Measurements from ENCODE around the gene PDXK.
A peak's percentile ranks its signal among the peaks of the same experiment; 100 is the strongest.

Gene PDXK

GRCh38 chr21:43785134-43785533 lies 66.2 kb downstream of the PDXK start:
- no peak for DNase-seq

- no peak for DNase-seq
These were observed 67.4 kb downstream of the PDXK start for GRCh38 chr21:43786300-43786806.

DNA sequence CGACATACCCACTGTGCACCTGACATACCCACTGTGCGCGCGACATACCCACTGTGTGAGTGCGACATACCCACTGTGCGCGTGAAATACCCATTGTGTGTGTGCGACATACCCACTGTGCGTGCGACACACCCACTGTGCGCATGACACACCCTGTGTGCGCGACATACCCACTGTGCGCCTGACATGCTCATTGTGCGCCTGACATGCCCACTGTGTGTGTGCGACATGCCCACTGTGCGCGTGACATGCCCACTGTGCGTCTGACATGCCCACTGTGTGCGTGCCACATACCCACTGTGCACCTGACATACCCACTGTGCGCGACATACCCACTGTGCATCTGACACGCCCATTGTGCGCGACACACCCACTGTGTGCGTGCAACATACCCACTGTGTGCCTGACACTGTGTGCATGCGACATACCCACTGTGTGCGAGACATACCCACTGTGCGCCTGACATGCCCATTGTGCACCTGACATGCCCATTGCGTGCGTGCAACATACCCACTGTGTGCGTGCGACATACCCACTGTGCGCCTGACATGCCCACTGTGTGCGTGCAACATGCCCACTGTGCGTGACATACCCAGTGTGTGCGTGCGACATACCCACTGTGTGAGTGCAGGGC lies 68.0 kb downstream of the PDXK start:
- DNase-seq, result no peak

DNA sequence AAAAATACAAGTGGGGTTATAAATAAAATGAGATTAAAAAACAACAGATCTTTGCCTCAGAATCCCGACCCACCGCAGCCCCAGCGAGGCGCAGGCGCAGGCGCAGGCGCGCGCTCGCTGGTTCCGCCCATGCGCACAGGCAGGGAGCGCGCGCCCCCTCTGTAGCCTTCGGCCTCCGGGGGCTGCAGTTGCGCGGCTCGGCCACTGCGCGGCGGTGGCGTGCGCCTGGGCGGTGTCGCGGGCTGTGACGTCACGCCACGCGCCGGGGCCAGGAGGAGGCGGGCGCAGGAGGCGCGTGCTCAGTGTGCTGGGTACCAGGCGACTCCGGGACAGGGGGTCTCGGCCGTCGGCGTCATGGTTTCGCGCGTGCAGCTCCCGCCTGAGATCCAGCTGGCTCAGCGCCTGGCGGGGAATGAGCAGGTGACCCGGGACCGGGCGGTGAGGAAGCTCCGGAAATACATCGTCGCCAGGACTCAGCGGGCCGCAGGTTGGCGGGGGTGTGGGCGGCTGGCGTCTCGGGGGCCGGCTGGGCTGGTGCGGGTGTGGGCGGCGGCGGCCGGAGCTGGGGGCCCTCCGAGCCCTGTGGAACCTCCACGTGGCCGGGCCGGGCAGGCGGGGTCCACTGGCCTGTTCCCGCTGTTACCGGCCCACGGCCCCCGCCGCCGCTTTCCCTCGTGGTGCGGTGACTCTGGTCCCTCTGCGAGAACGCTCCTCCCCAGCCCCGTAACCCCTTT lies 70.5 kb downstream of the PDXK start, which contains the start of gene RRP1:
Gene RRP1, plus strand, starts transcription at position 302 of the 734 bp plus-strand sequence. Its CDS starts 53 bp downstream, at position 355.
- DNase-seq, result peak; percentile 97

DNA sequence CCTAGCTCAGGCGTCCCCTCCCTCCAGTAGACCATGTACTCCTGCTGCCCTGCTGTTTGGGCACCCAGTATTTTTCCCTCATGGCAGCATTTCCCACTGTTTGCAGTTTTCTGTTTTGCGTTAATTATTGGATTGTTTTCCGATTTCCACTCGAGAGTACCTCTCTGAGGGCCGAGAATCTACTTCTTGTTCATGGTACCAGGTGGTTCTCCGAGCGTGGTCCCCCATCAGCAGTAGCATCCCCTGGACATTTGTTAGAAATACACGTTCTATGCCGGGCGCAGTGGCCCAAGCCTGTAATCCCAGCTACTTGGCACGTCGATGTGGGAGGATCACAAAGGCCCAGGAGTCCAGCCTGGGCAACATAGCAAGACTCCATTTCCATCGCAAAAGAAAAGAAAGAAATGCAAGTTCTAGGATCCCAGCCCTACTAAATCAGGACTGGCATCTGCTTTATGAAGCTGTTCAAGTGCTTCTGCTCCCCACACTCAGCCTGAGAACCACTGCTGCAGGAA lies 71.1 kb downstream of the PDXK start:
- no peak for DNase-seq

- DNase-seq, result no peak
These were observed 73.5 kb downstream of the PDXK start for GRCh38 chr21:43792406-43792805.

- DNase-seq, result no peak
These were observed 74.3 kb downstream of the PDXK start for GRCh38 chr21:43793243-43793642.

GRCh38 chr21:43794311-43794710 lies 75.4 kb downstream of the PDXK start:
- DNase-seq, result no peak

DNA sequence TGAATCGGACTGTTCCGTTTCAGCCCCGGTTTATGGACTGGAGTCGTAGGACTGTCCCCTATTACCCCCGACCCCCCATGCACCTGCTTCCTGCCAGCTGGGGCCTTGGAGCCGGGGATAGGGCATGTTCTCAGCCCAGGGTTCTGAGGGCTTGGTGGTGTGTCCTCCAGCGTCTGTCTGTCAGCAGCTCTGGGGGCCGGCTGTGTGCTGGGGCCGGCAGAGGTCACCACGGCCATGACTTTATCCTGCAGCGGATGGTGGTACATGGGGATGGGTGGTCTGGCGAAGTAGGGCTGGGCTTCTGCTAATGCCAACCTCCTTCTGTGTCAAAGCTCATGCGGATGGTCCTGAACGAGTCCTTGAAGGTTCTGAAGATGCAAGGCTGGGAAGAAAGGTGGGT lies 75.9 kb downstream of the PDXK start:
- no peak for DNase-seq

DNA sequence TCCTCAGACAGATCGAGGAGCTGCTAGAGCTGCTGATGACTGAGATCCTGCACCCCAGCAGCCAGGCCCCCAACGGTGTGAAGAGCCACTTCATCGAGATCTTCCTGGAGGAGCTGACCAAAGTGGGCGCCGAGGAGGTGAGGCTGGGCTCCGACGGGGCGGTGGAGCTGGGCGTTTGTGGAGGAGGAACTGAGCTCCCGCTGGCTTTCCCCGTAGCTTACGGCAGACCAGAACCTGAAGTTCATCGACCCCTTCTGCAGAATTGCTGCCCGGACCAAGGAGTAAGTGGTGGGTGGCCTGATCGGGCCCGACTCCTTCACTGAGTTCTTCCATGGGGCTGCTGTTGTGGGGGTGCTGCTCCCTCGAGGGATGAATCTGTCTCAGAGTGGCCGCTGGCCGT lies 78.5 kb downstream of the PDXK start:
- DNase-seq, result no peak

- no peak for DNase-seq
These were observed 79.2 kb downstream of the PDXK start for GRCh38 chr21:43797925-43798715.

DNA sequence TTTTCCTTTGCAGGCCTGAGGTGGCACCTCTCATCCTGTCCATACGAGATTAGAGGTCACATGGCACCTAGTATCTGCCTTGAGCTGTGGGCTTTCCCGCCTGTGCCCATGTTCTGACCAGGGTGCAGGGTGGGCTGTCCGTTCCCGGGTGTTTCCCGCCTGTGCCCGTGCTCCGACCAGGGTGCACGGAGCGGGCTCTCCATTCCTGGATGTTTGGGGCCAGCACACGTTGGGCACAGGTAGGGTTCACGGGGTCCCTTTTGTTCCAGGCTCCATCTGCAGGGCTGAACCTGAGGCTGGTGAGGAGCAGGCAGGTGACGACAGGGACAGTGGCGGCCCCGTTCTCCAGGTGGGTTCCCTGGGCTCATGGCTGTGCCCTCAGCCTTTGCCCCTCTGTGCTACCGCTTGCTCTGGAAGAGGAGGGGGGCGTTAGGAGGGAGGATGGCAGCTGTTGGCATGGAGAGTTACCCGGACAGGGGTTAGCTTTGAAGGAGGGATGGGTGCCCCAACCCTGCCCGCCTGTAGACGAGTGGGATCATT lies 80.4 kb downstream of the PDXK start:
- DNase-seq, result no peak

GRCh38 chr21:43800124-43800523 lies 81.2 kb downstream of the PDXK start:
- no peak for DNase-seq

DNA sequence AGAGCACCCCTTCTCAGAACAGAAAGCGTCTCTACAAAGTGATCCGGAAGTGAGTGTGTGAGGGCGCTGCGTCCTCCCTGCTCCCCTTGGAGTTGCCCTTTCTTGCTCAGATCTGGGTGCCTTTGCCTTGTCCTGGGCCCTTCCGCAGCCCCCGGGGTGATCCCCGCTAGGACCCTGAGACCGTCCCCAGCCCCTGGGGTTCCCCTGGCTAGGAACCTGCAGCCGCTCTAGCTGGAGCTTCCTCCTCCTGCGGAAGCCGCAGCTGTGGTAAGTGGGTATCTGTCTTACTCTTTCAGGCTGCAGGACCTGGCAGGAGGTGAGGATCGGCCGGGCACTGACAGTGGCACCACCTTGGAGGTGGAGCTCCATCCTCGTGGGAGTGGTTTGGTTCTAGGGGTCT lies 81.6 kb downstream of the PDXK start:
- DNase-seq, result no peak

DNA sequence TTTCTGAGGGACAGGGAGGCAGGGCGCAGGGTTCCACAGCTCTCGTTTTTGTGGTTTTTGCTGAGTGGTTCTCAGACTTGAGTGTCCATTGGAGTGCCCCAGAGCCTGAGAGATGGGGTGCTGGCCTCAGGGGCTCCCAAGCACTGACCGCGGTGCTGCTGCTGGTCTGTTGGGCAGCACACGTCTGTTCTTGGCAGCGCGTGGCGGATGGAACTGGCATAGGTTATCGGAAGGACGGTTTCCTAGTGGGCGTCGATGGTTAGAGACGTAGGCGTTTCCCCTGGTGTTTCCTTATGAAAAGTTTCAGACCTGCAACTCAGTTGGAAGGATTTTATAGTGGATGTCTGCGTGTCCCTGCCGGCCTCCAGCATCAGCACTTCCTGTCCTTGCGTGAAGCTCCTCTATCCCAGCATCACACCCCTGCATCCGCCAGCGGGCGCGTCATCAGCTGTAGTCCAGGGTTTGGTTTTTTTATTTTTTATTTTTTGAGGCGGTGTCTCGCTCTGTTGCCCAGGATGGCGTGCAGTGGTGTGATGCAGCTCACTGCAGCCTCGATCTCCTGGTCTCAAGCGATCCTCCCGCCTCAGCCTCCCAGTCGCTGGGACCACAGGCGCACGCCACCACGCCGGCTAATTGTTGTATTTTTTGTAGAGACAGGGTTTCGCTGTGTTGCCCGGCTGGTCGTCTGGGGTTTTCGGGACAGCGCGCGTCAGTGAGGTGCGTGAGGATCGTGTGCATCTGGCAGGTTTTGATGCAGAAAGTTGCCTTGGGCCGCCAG lies 82.3 kb downstream of the PDXK start:
- DNase-seq, result no peak

DNA sequence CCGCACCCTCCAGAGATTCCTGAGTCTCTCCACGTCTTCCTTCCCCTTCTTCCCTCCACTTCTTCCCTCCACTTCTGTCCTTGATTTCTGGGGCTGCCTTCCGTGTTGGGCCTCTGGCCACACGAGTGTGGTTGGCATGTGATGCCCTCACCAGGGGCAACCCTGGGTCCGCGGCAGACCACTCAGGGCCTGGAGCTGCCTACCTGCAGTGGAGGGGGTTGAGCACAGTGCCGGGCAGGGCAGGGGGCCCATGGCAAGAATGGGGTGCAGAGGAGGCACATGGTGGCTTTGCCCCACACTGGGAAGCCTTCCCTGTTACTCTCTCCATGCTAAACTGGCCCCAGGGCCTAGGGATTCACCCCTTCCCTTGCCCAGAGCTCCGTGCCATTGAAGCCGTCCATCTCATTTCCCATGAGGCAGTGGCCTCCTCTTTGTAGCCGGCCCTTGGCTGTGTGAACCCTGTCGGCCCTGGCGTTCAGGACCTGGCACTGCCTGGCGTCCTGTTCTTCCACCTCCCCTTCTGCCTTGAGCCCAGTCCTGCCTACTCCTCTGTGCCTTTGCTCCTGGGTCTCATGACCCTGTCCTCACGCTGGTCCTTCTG lies 83.9 kb downstream of the PDXK start:
- no peak for DNase-seq

DNA sequence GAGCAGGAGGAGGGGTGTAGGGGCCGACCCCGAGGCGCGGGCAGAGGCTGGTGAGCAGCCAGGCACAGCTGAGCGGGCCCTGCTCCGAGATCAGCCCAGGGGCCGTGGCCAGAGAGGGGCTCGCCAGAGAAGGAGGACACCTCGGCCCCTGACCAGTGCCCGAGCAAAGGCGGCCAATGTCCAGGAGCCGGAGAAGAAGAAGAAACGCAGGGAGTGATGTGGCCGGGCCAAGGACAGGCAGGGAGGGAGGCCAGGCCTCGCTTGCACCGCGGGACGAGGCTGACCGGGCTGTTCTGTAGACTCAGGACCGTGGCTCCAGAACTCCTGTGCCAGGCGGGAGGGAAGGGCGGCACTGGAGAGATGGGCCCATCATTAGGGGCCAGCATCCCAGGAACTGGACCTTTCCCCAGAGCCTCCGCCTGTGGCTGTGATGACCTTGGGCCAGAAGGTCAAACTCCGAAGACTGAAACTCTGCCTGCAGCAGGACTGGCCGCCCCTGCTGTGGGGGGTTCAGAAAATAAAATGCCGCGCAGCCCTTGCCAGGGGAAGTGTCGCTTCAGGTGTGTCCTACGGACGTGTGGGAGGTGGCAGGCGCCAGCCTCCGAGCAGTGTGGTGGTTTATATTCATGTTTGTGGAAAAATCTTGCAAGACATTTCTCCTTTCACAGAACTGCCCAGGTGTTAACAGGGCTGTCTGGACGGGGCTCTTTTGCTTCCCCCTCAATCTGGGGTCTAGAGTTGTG lies 84.8 kb downstream of the PDXK start:
- DNase-seq, result no peak

DNA sequence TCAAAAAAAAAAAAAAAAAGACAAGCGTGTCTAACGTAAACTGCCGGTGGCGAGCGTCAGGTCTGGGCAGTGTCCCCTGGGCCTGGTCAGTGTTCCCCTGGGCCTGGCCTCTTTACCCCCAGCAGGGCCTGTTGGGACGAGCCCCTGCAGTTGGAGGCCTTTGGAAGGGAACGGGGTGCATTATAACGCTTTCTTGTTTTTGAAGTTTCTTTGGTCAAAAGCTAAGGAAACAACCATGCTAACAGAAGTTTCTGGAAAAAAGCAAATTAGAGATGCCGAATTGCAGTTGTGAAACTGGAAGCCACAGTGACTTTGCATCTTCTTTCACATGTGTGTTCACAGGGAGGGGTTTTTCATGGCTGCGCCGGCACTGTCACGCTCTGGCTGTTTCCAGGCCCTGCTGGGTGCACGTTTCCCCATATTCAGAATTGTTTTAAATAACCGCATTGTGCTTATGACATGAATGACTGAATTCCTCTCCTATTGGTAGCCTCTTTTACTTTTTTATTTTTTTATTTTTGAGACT lies 86.4 kb downstream of the PDXK start:
- no peak for DNase-seq

DNA sequence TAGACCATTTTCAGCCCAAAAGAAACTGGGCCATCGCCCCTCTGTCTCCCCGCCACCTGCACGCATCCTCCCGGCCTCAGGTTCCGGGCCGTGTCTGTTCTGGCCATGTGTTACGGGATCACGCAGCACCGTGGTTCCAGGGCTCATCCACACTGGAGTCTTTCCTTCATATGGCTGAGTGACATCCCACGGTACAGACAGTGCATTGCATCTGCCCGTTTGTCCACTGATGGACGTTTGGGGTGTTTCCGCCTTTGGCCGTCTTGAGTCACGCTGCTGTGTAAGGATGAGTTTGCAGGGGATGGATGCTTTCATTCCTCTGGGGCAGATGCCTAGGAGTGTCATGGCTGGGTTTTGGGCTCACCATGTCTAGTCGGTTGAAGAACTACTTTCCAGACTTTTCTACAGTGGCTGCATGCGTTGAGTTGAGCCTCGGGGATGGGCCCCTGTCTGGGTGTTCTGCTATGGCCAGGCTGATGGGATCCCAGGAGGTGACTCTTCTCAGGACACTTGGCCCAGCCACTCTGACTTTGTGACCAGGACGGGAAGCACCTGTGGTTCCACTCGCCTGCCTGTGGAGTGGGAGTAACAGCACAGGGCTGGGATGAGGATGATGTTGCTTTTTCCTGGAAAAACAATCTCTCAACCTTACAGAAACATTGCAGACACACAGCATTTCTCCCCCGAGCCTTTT lies 87.2 kb downstream of the PDXK start:
- no peak for DNase-seq

DNA sequence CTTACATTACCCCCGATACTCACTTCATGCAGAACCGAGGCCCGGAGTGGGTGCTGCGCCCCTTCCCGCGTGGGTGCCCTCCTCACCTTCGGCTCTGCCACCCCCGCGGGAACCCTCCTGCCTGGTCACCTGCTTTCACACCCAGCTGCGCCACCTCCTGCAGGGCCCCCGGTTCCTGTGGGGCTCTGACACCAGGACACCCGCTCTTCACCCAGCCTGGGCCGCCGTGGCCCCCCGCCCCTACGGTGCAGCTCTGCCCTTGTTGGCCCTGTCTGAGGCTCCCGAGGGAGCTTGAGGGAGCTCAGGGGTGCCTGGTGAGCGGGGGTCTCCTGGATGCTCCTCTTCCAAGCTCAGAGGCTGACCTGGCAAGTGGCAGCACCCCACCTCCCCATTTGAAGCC lies 89.4 kb downstream of the PDXK start:
- DNase-seq, result no peak
